IPS DF 6.9 (cell line): ENCODE data around the gene IQCC.

Experiments used
- DNase-seq: peaks from one replicate; pipeline ENCODE4 v3.0.0-alpha.2; 2013; ENCODE audit warnings: low read depth, low spot score
- H3K27ac ChIP-seq: one replicate; pipeline ENCODE4 v1.5.1; 2013; ENCODE audit warnings: low read length, control low read depth
- H3K27me3 ChIP-seq: 2 replicates; pipeline ENCODE4 v1.6.1; 2013; ENCODE audit warnings: mild to moderate bottlenecking, low read length; ENCODE audit not compliant: control insufficient read depth, insufficient read depth
- H3K36me3 ChIP-seq: 2 replicates; pipeline ENCODE4 v1.6.1; 2013; ENCODE audit warnings: low read length; ENCODE audit not compliant: control insufficient read depth, insufficient read depth
- H3K4me1 ChIP-seq: 2 replicates; pipeline ENCODE4 v1.6.1; 2013; ENCODE audit warnings: low read length; ENCODE audit not compliant: control insufficient read depth, insufficient read depth
- H3K4me3 ChIP-seq: 2 replicates; pipeline ENCODE4 v1.5.1; 2013; ENCODE audit warnings: mild to moderate bottlenecking, low read length
- H3K9me3 ChIP-seq: 2 replicates; pipeline ENCODE4 v1.6.1; 2013; ENCODE audit warnings: low read length, inconsistent platforms; ENCODE audit not compliant: control insufficient read depth, insufficient read depth
- WGBS: extraction: QIAGEN DNeasy Blood & Tissue Kit; methylation state at CpG from one replicate; pipeline ENCODE4 v1.1.7; 2013; ENCODE audit warnings: mixed read lengths, missing lambda C conversion rate; ENCODE audit not compliant: insufficient read length, insufficient coverage; 5-methylcytosine and 5-hydroxymethylcytosine counted together

The IQCC gene

DNA sequence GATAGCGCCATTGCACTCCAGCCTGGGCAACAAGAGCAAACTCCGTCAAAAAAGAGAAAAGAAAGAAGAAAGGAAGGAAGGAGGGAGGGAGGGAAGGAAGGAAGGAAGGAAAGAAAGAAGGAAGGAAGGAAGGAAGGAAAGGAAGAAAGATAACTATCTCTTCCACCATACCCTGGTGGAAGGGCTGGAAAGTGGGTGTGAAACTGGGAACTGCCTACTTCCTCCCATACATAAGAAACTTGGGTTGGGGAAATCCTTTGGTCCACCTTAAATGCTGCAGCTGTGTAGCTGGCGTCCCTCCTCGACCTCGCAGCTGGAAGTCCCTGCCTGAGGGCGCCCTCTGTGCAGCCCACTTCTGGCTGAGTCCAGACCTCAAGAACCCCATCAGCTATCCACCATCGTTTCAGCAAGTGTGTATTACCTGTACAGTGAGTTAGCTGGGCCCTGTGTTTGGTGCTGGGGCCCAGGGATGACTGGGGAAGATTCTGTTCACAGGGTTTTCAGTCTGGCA is 36.9 kb downstream of the IQCC start:
- H3K9me3 ChIP-seq: no peaks in the 10 kb centered on the region
- no peak overlapping the region for H3K27ac ChIP-seq
- no peak overlapping the region for H3K4me3 ChIP-seq
- no peak for DNase-seq
- H3K36me3 ChIP-seq: no peaks in the 10 kb centered on the region
- no peaks in the 10 kb centered on the region for H3K27me3 ChIP-seq
- no peaks in the 10 kb centered on the region for H3K4me1 ChIP-seq
- no CpG with 5 or more reads among the region's 7 CpGs for WGBS

DNA sequence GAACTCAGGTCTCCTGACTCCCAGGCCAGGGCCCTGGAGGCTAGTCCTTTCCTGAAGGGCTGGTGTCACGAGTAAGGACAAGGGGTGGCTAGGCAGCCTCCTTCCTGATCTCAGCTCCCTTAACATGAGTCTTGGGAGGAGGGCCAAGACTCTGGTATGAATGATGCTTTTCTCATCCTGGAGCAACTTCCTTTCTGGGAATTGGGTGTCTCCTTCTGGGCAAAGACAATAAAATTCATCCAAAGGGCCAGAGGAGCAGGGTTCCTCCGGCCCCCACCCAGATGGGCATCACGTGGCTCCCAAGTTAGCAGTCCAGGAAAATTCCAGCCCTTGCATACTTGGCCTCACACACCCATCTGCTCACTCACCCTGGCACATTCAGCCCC is 41.4 kb downstream of the IQCC start, which contains the start of gene FAM167B:
Gene FAM167B, plus strand, starts transcription at position 335 of the 386 bp plus-strand sequence. CDS start 200 bp downstream, outside the sequence.
- no peaks in the 10 kb centered on the region for H3K36me3 ChIP-seq
- peaks cover 5% of the 10 kb centered on the region; the same call in 1 of the 2 replicates for H3K4me1 ChIP-seq
- WGBS: no CpG with 5 or more reads among the region's 3 CpGs
- no peaks in the 10 kb centered on the region for H3K9me3 ChIP-seq
- H3K4me3 ChIP-seq: no peak within 1 kb of the TSS
- DNase-seq: no peak
- no peaks in the 10 kb centered on the region for H3K27me3 ChIP-seq
- H3K27ac ChIP-seq: no peak within 1 kb of the TSS

DNA sequence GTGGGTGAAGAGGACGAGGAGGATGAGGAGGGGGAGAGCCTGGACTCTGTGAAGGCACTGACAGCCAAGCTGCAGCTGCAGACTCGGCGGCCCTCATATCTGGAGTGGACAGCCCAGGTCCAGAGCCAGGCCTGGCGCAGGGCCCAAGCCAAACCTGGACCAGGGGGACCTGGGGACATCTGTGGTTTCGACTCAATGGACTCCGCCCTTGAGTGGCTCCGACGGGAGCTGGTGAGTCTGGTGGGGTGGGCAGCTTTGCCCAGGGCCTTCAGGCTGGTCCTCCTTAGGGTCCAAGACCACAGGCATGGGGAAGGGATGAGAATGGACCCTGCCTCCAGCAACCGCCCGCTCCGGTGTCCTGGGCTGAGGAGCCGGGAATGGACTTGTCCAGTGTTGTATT is 42.0 kb downstream of the IQCC start:
- Histone ChIP-seq H3K36me3 (no peaks in the 10 kb centered on the region), H3K27ac (no peak overlapping the region), H3K4me1 (peaks cover 6% of the 10 kb centered on the region; the same call in 1 of the 2 replicates), H3K27me3 (no peaks in the 10 kb centered on the region), H3K4me3 (no peak overlapping the region), H3K9me3 (no peaks in the 10 kb centered on the region)
- DNase-seq: no peak
- WGBS: no CpG with 5 or more reads among the region's 12 CpGs

DNA sequence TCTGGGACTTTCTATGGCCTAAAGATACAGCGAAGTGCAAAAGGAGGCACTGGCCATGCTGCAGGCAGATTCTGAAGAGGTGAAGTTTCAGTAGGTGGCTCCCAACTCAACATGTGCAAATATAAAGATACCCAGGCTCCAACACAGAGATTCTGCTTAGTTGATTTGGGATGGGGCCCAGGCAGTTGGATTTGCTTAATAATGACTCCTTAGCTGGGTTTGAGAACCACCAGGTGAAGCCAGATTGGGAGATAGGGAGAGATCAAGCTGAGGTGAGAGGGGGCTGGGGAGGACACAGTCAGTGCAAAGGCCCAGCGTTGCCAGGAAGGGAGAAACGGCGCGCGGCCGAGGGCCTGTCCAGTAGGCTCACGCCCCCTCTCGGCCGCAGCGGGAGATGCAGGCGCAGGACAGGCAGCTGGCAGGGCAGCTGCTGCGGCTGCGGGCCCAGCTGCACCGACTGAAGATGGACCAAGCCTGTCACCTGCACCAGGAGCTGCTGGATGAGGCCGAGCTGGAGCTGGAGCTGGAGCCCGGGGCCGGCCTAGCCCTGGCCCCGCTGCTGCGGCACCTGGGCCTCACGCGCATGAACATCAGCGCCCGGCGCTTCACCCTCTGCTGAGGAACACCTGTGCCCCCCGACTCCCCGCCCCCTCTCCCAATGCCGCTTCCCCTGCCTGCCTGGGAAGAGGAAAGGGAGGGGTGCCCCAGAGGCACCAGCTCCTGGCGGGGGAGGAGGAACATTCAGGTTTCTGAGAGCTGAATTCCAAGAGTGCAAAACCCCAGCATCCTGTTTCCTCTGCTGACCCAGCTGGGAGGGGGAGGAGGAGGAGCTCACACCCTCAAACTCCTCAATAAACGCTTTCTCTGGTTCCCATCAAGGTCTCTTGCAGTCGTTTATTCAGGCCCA is 42.8 kb downstream of the IQCC start:
- Histone ChIP-seq H3K9me3 (no peaks in the 10 kb centered on the region), H3K27me3 (no peaks in the 10 kb centered on the region), H3K27ac (no peak overlapping the region), H3K4me3 (peak overlapping the region; percentile 18; the same call in 1 of the 2 replicates), H3K36me3 (no peaks in the 10 kb centered on the region), H3K4me1 (peaks cover 6% of the 10 kb centered on the region; the same call in 1 of the 2 replicates)
- no peak for DNase-seq
- no CpG with 5 or more reads among the region's 31 CpGs for WGBS

DNA sequence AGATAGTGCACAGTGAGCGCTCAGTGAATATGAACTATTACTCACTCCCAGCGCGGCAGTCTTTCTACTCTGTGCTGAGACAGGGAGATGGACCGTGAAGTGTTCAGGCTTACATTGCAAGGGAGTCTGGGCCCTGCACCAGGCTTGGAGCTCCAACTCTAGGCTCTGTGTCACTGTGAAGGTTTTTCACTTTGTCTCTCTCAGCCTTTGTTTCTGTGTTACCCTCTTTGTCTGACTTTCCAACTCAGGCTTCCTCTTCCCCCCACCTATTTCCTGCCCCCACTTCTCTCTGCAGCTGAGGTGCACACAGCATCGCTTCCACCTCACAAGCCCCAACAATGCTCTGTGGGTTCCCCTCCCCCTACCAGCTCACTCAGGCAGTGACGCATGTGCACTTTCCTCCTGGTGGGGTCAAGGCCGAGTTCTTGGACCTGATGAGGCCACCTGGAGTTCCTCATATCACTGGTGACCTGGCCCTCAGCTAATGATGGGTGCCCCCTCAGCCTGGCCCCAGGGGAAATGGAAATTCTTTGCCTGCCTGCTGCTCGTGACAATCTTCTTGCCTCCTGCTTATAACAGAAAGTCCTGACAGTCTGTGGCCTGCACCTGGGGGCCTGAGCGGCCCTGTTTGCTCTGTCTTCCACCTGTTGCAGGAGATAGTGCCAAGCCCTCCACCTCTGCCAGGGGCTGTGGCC is 44.5 kb downstream of the IQCC start:
- Histone ChIP-seq H3K4me3 (no peak overlapping the region), H3K27ac (no peak overlapping the region), H3K36me3 (no peaks in the 10 kb centered on the region), H3K4me1 (peaks cover 6% of the 10 kb centered on the region; the same call in 1 of the 2 replicates), H3K9me3 (no peaks in the 10 kb centered on the region), H3K27me3 (no peaks in the 10 kb centered on the region)
- WGBS: no CpG with 5 or more reads among the region's 9 CpGs
- no peak for DNase-seq

DNA sequence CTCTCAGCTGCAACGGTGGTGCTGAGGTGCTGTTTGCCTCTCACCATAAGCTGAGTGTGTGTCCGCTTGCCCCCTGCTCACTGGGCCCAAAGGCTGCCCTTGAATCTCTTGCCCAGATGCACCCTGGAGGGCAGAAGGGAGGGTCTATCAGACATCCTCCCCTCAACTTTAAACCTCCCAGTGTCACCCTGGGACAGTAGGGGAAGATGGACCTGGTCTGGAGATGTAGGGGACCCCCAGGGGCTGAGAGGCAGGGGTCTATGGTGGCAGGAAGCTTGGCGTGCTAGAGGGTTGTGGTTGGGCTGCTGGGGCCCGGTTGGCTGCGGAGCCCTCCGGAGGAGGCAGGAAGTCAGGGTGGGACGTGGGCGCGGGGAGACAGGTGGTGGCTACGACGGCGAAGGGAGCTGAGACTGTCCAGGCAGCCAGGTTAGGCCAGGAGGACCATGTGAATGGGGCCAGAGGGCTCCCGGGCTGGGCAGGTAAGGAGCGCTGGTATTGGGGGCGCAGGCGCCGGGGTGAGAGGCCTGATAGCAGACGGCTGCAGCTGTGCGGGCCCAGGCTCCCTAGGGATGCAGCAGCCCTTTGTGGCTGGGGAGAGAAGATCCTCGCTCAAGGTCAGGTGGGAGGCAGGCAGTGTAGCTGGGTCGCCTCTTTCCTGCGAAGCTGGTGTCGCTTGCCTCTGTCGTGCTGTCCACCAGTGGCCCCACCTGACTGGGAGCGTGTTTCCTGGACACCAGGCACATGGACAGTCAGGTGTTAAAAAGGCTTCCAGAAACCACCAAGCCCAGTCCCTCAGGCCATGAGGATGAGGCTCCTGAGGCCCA is 45.6 kb downstream of the IQCC start, which contains the start of gene LCK:
Gene LCK, plus strand, starts transcription at position 373 of the 824 bp plus-strand sequence. CDS start 23,065 bp downstream, outside the sequence.
- Histone ChIP-seq H3K27ac (no peak within 1 kb of the TSS), H3K4me3 (no peak within 1 kb of the TSS), H3K27me3 (no peaks in the 10 kb centered on the region), H3K36me3 (no peaks in the 10 kb centered on the region), H3K4me1 (peaks cover 6% of the 10 kb centered on the region; the same call in 1 of the 2 replicates), H3K9me3 (no peaks in the 10 kb centered on the region)
- no peak for DNase-seq
- WGBS: no CpG with 5 or more reads among the region's 25 CpGs

DNA sequence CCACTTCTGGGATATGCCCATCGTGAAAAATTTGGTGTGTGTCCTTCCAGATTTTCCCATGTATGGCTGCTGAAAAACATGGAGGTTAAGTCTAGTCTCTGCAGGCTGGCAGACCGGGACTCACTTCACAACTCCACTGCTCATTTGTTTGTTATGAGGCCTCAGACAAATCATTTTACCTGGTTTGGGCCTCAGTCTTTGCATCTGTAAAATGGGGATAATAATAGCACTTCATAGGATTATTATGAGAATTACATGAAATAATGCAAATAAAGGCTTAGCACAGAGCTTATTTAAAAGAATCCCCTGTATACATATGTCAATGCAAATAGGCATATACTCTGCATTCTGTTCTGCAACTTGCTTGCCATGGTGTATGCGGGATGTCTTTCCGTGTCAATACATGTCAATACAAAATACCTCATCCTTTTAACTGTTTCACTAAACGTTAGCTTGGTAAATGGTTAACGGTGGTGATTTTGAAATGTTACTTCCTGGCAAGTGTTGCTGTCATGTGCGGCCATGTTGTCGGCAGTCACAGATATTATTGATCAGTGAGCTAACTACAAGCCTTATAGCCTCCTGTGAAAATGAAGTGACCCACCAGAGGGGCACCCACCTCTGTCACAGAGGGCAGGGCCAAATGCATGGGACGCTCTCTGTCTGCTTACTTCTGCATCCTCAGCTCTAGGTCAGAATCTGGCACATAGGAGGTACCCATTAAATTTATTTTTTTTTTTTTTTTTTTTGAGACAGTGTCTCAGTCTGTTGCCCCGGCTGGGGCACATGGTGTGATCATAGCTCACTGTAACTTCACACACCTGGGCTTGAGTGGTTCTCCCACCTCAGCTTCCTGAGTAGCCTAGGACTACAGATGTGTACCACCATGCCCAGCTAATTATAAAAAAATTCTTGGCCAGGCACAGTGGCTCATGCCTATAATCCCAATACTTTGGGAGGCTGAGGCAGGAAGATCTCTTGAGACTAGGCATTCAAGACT is 49.9 kb downstream of the IQCC start:
- no peaks in the 10 kb centered on the region for H3K36me3 ChIP-seq
- no peak overlapping the region for H3K27ac ChIP-seq
- H3K4me3 ChIP-seq: no peak overlapping the region
- H3K27me3 ChIP-seq: no peaks in the 10 kb centered on the region
- no peak for DNase-seq
- H3K4me1 ChIP-seq: peaks cover 1% of the 10 kb centered on the region; the same call in 1 of the 2 replicates
- no CpG with 5 or more reads among the region's 10 CpGs for WGBS
- no peaks in the 10 kb centered on the region for H3K9me3 ChIP-seq

DNA sequence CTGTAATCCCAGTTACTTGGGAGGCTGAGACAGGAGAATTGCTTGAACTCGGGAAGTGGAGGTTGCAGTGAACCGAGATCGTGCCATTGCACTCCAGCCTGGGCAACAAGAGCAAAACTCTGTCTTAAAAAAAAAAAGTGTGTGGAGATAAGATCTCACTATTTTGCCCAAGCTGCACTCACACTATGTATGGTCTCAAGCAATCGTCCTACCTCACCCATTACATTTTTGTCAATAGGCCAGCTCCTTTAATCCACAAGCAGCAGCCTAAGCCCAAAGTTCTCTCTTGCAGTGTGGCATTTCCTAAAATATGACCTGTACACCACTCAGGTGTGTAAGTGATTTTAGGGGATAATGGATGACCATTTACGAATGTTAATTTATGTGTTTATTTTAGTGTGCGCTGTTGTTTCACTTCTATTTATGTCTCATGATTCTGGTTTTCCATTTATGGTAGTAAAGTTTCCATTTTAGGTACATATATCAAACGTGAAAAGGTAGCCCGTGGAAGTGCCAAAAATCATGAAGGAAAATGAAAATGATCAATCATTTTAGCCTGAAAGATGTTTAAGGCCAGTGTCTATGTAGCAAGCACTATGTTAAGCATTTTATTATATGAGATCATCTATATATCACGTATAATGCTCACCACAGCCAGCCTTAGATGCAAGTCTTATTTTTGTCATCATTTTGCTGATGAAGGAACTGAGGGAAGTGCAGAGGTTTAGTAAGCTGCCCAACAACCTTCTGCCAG is 51.2 kb downstream of the IQCC start:
- Histone ChIP-seq H3K36me3 (no peaks in the 10 kb centered on the region), H3K4me1 (peaks cover 1% of the 10 kb centered on the region; the same call in 1 of the 2 replicates), H3K27me3 (no peaks in the 10 kb centered on the region), H3K4me3 (no peak overlapping the region), H3K9me3 (no peaks in the 10 kb centered on the region), H3K27ac (no peak overlapping the region)
- no peak for DNase-seq
- WGBS: 100% methylated on average over 2 of the region's 9 CpGs

DNA sequence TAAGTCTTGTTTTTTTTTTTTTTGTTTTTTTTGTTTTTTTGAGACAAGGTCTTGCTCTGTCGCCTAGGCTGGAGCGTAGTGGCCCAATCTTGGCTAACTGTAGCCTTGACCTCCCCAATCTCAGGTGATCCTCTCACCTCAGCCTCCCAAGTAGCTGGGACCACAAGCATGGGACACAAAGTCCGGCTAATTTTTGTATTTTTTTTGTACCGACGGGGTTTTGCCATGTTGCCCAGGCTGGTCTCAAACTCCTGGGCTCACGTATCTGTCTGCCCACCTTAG is 51.7 kb downstream of the IQCC start:
- Histone ChIP-seq H3K4me1 (no peaks in the 10 kb centered on the region), H3K9me3 (no peaks in the 10 kb centered on the region), H3K27ac (no peak overlapping the region), H3K4me3 (no peak overlapping the region), H3K36me3 (no peaks in the 10 kb centered on the region), H3K27me3 (no peaks in the 10 kb centered on the region)
- no CpG with 5 or more reads among the region's 6 CpGs for WGBS
- no peak for DNase-seq
